Astrocyte of the hippocampus (primary cell): Measurements from ENCODE around the gene HNRNPF.

Experiments used
- DNase-seq: peaks from one replicate; pipeline ENCODE4 v3.0.0; 2011; ENCODE audit warnings: low read depth, low spot score

The HNRNPF gene

DNA sequence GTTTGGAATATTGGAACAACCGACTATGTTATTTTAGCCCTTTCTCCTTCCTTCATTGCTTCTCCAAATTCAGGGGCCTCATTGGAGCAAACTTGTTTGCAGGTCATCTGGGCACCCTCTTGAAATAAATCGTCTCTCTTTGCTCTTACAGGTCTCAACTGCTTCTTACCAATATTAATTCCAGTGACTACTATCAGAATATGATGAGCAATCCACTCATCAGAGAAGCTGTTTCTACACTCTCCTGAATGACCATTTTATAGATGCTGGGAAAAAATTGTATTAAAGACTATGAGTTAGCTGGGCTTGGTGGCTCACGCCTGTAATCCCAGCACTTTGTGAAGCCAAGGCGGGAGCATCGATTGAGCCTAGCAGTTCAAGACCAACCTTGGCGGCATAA, 12.5 kb upstream of the HNRNPF start:
- DNase-seq = no peak

DNA sequence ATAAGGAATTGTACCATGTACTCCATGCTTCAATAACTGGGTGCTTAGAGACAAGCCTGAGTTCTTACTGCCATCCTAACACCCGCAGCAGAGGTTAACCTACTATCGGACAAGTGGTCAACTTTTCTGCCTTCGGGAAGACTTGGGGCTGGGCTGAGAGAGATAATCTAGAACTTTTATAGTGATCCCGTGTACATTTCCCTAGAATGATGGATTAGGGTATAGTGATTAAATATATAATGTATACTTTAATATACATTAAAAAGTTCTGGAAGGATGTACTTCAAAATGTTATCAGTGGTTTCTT, 12.2 kb upstream of the HNRNPF start:
- DNase-seq = no peak

DNA sequence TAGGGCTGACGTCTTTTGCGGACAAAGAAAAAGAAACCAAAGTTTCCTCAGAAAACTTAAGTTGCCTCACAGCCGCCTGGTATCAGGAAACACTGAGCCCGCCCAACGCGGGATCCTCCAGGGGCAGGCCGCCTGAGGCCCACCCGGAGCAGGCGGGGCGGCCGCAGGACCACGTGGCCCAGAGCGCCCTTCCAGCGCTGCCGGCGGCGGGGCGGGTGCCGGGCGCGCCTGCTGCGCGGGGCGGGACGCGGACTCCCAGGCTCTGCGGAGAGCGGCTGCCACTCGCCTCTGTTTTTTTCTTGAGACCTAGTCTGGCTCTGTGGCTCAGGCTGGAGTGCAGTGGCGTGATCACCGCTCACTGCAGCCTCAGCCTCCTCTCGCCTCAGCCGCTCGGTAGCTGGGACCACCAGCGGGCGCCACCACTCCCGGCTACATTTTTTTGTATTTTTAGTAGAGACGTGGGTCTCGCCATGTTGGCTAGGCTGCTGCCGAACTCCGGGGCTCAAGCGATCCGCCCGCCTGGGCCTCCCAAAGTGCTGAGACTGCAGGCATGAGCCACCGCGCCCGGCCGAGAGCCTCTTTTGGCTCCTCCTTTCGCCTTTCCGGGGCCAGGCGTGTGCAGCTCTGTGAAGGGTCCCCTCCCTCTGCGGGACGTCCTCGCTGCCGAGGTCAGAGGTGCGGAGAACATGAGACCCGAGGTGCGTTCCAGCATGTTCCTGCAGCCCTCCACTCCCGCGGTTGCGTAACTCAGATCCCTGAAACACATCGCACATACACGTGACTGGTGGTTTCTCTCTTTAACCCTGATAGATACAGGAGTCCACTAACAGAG, 11.6 kb upstream of the HNRNPF start:
- peak; percentile 92 for DNase-seq

DNA sequence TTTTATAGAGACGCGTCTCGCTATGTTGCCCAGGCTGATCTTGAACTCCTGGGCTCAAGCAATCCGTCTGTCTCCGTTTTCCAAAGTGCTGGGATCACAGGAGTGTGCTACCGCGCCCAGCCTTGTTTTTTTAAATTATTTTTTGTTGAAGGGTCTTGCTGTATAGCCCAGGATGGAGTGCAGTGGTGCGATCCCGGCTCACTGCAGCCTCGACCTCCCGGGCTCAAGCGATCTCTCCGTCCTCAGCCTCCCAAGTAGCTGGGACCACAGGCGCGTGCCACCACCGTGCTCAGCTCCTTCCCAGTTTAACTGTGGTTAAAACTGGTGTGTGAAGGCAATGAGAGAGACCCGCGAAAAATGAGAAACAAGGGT, 11.0 kb upstream of the HNRNPF start:
- DNase-seq = no peak

DNA sequence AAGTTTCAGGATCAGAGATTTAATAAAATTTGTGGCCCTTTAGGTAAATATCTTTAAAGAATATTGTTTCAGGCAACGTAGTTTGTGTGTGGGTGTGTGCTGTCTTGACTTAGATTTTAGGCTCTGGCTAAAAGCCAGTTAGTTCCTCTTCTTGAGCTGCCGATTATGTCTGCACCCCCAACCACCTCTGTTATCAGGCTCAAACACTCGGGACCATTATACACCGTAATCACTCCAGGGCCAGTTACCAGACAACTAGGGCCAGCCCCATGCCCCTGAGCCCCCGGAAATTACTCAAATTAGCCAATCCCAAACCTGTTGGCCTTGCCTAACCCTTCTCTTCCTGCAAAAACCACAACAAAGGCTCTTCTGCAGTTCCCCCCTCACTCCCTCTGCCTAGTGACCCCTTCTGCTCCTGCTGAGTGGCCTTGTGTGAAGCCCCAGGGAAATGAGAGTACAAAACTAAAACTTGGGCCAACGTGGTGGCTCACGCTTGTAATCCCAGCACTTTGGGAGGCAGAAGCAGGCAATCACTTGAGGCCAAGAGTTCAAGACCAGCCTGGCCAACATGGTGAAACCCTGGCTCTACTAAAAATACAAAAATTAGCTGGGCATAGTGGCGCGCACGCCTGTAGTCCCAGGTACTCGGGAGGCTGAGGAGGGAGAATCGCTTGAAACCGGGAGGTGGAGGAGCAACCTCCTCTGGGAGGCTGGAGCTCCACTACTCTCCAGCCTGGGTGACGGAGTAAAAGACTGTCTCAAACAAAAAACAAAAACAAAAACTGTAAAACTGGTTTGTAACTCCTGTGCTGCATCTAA, 9.2 kb upstream of the HNRNPF start:
- no peak for DNase-seq

DNA sequence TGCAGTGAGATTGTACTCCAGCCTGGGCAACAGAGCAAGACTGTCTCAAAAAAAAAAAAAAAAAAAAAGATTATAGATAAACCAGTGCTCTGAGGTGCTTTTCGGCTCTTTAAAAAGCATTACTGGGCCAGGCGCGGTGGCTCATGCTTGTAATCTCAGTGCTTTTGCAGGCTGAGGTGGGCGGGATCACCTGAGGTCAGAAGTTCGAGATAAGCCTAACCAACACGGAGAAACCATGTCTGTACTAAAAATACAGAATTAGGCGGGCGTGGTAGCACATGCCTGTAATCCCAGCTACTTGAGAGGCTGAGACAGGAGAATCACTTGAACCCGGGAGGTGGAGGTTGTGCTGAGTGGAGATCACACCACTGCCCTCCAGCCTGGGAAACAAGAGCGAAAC, 6.6 kb upstream of the HNRNPF start:
- DNase-seq = no peak

DNA sequence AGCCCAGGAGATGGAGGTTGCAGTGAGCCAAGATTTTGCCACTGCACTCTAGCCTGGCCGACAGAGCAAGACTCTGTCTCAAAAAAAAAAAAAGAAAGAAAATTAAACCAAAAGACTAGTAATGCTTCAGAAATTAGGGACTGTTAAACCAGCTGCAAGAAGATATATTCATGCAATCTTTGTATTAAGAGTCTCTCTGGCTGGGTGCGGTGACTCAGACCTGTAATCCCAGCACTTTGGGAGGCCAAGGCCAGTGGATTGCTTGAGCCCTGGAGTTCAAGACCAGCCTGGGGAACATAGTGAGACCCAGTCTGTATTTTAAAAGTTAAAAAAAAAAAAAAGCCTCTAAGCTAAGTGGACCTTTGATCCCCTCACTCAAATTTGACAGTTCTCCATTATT, 2.5 kb upstream of the HNRNPF start:
- no peak for DNase-seq

DNA sequence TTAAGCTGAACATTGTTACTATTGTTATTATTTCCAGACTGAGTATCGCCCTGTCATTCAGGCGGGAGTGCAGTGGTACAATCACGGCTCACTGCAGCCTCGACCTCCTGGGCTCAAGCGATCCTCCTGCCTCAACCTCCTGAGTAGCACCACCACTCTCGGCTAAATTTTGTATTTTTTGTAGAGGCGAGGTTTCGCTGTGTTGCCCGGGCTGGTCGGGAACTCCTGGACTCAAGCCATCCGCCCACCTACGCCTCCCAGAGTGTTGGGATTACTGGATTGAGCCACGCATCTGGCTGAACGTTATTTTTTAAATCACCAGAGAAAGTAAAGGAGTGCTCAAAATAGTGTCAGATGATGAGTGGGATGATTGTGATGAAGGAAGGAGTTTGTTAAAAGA, 1.4 kb upstream of the HNRNPF start:
- no peak for DNase-seq

DNA sequence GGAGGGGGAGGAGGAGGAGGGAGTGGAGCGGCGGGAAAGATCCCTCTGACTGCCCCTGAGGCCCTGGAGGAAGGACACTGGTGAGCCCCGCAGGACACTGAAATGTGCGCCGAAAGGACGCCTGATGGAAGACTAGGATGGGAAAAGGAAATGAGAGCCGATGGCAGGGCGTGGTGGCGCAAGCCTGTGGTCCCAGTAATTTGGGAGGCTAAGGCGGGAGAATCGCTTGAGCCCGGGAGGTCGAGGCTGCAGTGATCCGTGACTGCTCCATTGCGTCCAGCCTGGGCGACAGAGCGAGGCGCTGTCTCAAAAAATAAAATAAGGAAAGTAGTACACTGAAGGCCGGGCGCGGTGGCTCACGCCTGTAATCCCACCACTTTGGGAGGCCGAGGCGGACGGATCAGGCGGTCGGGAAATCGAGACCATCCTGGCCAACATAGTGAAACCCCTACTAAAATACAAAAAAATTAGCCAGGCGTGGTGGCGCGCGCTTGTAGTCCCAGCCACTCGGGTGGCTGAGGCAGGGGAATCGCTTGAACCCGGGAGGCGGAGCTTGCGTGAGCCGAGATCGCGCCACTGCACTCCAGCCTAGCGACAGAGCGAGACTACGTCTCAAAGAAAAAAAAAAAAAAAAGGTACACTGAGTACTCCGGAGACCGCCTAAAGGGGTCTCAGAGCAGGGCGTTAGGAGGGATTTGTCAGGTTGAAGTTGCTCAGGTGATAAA, 561 bp upstream of the HNRNPF start:
- no peak for DNase-seq

DNA sequence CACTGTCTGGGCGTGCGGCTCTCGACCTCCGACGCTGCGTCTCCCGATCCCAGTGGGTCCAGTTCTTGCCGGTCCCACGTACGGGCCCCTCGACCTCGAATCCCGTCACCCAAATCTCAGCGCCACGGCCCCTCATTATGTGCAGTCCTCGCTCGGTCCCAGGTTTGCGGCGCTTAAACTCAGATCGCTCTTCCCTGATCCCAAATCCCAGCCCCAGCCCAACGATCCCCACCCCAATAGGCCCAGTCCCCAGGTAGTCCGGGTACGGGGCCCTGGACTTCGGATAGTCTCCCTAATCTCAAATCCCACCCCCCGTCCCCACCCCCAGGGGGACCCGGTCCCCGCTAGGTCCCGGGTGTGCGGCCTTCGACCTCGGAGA, 666 bp downstream of the HNRNPF start:
- DNase-seq = no peak

DNA sequence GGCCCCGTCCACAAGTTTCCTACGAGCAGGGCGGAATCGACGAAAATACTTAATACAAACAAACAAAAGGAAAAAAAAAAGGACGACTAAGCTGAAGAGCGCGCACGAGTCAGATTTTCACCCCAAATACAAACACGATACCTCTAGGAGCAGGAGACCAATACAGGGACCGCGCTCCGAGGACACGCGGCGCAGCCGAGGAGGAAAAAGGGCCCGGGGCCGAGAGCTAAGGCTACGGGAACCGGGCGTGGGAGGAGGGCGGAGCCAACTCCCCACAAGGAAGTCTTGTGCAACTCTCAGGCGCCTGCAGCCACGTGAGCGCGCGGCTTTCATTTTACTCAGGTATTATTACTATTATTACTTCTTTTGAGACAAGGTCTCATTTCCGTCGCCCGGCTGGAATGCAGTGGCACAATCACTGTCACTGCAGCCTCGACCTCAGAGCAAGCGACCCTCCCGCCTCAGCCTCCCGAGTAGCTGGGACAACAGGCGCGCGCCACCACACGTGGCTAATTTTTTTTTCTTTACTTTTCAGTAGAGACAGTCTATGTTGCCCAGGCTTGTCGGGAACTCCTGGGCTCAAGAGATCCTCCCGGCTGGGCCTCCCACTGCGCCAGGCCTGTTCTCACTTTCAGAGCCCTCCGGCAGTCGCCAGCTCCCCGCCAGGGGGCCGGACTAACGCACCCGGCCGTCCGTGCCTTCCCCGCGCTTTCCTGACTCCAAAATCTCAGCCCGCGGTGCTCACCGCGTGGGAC, 1.2 kb downstream of the HNRNPF start:
- peak; percentile 93 for DNase-seq

DNA sequence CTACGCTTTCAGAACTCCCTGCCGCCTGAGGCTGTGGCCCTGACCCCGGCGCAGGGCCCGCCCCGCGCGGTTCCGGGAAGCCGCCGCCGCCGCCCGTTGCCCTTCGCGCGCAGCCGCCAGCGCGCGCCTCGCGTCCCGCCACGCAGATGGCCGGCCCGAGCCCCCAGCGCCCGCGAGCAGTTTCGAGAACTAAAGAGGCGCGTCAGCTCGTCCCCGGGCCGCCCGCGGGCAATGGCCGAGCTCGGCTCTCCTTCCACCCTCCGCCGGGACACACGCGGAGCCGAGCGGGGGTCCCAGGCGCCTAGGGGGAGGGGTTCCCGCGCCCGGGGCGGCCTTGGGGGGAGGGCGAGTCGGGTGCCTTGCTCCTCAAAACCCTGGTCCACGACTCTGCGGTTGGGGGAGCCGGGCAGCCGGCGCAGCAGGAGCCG, 1.8 kb downstream of the HNRNPF start:
- DNase-seq = peak; percentile 80

DNA sequence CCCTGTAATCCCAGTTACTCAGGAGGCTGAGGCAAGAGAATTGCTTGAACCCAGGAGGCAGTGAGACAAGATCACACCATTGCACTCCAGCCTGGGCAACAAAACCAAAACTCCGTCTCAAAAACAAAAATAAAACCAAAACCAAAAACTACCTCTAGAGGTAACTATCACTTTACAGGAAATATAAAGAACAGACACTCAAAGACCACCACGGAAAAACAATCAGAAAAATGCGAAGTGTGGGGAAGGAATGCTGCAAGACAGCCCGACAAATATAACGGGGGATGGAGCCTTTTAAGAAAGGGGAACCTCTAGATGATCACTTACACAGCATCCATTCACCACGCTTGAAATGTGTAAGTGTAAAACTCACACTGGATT, 4.3 kb downstream of the HNRNPF start:
- no peak for DNase-seq

DNA sequence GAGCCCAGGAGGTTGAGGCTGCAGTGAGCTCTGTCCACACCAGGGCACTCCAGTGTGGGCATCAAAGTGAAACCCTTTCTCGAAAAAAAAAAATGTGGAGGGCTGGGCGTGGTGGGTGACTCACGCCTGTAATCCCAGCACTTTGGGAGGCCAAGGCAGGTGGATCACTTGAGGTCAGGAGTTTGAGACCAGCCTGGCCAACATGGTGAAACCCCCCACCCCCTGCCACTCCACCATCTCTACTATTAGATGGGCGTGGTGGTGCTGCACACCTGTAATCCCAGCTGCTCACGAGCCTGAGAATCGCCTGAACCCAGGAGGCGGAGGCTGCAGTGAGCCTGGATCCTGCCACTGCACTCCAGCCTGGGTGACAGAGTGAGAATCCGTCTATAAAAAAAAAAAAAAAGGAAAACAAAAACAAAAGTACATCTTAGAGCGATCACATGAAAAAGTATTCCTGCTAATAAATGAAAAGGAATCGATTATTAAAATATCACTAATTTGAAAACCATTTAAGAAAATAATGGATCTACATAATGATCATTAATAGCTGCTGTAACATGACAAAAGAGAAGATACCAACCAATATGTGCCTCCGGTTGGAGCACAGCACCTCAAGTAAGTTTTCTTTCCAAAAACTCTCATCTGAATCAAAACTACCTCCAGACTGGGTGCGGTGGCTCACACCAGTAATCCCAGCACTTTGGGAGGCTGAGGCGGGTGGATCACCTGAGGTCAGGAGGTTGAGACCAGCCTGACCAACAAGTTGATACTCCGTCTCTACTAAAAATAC, 4.9 kb downstream of the HNRNPF start:
- no peak for DNase-seq

DNA sequence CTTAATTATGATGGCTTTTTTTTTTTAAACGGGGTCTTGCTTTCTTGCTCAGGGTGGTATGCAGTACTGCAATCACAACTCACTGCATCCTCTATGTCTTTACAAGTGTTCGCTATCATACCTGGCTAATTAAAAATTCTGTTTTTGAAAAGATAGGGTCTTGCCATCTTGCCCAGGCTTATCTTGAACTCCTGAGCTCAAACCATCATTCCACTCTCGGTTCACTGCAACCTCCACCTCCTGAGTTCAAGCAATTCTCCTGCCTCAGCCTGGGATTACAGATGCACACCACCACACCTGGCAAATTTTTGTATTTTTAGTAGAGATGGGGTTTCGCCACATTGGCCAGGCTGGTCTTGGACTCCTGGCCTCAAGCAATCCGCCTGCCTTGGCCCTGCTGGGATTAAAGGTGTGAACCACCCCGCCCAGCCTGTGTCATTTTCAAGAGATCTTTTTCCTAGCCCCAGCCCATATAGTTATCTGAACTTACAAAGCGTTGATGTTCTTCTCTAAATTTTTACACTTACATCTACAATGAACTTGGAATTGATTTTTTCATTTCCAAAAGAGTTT, 6.0 kb downstream of the HNRNPF start:
- DNase-seq = no peak

DNA sequence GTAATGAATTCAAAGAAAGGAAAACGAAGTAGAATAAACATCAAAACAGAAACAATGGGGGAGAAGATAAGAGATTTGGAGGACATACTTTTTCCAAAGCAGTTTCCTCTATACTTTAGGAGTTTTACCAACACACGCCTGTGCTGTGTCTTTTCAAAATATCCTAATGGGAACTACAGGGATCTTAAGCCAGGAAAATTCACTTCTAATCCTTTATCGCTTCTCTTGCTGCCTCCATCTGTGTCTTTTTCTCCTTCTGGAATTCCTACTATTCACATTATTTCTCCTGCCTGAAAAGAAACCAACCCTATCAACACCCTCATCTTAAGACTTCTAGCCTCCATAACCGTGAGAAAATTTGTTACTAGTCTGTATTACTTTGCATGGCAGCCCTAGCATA, 6.8 kb downstream of the HNRNPF start:
- no peak for DNase-seq

DNA sequence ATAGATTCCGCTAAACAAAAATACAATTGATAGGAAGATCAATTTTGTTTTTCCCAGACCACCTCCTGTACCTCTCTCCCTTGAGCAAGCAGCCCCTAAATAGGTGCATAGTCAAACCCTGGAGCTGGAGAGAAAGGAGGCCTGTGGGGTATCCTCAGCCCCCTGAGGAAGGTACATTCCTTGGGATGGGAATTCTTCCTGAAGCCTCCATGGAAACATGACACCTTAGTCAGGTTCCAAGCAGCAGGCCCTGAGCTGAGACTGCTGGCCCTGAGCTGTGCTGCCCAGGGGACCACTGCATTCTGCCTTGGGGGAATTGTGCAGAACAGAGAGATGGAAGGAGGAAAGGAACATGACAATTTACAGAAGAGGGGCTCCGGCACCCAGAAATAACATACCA, 7.4 kb downstream of the HNRNPF start:
- DNase-seq = peak; percentile 31

DNA sequence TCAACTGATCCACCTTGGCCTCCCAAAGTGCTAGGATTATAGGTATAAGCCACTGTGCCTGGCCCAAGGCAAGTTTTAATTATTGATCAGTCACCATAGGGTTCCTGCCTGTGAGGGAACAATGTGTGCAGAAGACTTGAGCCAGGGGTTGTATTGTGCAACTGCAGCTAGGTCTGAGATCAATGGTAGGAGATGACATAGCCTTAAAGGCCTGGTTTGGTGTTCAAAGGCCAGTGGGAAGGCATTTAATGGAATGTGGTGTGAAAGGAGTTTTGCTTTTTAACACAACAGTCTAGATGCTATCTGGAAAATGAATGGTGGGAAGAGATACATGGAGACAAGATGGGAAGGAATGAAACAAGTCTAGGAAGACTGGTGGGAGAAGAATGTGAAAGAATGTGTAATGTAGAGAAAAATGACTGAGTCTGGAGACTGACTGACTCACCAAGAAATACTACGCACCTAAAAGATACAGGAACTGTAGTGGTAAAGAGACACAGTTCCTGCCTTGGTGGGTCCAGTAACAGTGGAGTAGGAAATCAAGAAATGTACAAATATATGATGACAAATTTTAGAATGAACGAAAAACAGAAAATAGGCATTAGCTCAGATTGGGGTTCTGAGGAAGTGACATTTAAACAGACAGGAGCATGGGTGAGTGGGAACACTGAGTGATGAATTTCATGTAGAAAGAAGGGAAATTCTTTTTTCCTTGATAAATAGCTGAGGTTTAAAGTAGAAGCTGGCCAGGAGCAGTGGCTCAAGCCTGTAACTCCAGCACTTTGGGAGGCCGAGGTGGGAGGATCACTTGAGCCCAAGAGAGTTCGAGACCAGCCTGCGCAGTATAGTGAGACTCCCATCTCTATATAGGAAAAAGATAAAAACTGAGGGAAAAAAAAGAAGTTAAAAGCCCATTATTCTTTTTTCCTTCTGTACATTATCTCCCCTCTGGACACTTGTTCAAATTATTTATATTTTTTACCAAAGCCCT, 9.4 kb downstream of the HNRNPF start:
- DNase-seq = peak; percentile 13

DNA sequence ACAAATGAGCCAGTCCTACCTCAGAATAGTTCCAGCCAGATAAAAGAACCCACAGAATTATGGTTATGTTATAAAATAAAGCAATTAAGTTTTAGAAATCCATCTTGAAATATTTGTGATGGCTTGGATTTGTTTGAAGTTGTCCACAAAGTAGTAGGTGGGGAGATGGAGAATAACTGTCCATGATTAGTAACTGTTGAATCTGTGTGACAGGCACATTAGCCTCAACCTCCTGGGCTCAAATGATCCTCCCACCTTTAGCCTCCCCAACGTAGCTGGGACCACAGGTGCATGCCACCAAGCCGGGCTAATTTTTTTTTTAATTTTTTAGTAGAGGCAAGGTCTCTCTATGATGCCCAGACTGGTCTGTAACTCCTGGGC, 10.1 kb downstream of the HNRNPF start:
- no peak for DNase-seq
